Mammary epithelial cell (primary cell): ENCODE data around the gene SDK1.

Experiments used
- CTCF ChIP-seq, 2 donors: IDR thresholded peaks in 1 of 2; conservative IDR thresholded peaks in 1 of 2; 2 replicates each; pipeline ENCODE4 v1.5.1; 2011 to 2012; ENCODE audit warnings: inconsistent platforms in 2 of 2, low read length in 2 of 2, mild to moderate bottlenecking in 2 of 2, control low read depth in 1 of 2, low read depth in 1 of 2; ENCODE audit not compliant: insufficient read depth in 1 of 2; ENCODE audit errors: extremely low read depth in 1 of 2
- EZH2 ChIP-seq: IDR thresholded peaks from 2 replicates; pipeline ENCODE4 v1.6.1; 2012; ENCODE audit warnings: low read length, inconsistent platforms, borderline replicate concordance

GRCh38 chr7:3520206-3520605, 219.2 kb downstream of the SDK1 start:
- TF ChIP-seq EZH2 (no peak), CTCF (conservative IDR thresholded peaks at IDR 0.05 in 1 of 2, IDR thresholded peaks at IDR 0.05 in 1 of 2; ENCODE audit: extremely low read depth in 1 of 2, insufficient read depth in 1 of 2, low read depth in 1 of 2, low read length in 2 of 2) (no peak)
